ENCODE data around the gene ZNF805. TPM values are rescaled to one million over a fixed set of nuclear protein-coding genes. Genes with fewer than 3 reads are reported as not detected.
"Not testable (repeated sequence)": the region's sequence is repeated elsewhere in the genome, so short reads cannot be mapped to it uniquely, and the experiment has no call there.

Gene ZNF805
- polyA plus RNA-seq, 1 of the 3 experiments (the other 2 are of a cell fraction) = 1.5 TPM

GRCh38 chr19:57276430-57276829 is 36.0 kb downstream of the ZNF805 start:
- no peak overlapping the region for H2AFZ ChIP-seq (ENCODE audit: low read depth)
- H4K20me1 ChIP-seq (ENCODE audit: insufficient read depth) = no peaks in the 10 kb centered on the region
- peaks cover 5% of the 10 kb centered on the region for H3F3A ChIP-seq (replicated peaks; ENCODE audit: insufficient read depth)
- no peaks in the 10 kb centered on the region for H3K9me3 ChIP-seq
- POLR2A ChIA-PET = interaction anchor here (0.6 kb wide), 1 partner anchor 35 kb away, joined by 5 read pairs; no protein-coding TSS in a partner anchor
- no peaks in the 10 kb centered on the region for H3K36me3 ChIP-seq (replicated peaks in 1 of 2; ENCODE audit: control insufficient read depth in 1 of 2, insufficient read depth in 2 of 2, low read length in 1 of 2)
- TF ChIP-seq RFX5 (IDR thresholded peaks at IDR 0.05; ENCODE audit: low read length) (no peak), MEF2A (IDR thresholded peaks at IDR 0.05; ENCODE audit: borderline replicate concordance, low read depth) (no peak), GATA2 (CRISPR knock-in tag; IDR thresholded peaks at IDR 0.05) (no peak), FOSL2 (IDR thresholded peaks at IDR 0.05; ENCODE audit: borderline replicate concordance, low read depth) (no peak), SMC3 (IDR thresholded peaks at IDR 0.05; ENCODE audit: low read depth, low read length) (no peak), ELF1 (IDR thresholded peaks at IDR 0.05) (no peak), RCOR1 (IDR thresholded peaks at IDR 0.05; ENCODE audit: low read length) (no peak)
- TF ChIP-seq, protein P1, sequence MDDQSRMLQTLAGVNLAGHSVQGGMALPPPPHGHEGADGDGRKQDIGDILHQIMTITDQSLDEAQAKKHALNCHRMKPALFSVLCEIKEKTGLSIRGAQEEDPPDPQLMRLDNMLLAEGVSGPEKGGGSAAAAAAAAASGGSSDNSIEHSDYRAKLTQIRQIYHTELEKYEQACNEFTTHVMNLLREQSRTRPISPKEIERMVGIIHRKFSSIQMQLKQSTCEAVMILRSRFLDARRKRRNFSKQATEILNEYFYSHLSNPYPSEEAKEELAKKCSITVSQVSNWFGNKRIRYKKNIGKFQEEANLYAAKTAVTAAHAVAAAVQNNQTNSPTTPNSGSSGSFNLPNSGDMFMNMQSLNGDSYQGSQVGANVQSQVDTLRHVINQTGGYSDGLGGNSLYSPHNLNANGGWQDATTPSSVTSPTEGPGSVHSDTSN (IDR thresholded peaks at IDR 0.05) = no peak
- TF ChIP-seq, protein P2, sequence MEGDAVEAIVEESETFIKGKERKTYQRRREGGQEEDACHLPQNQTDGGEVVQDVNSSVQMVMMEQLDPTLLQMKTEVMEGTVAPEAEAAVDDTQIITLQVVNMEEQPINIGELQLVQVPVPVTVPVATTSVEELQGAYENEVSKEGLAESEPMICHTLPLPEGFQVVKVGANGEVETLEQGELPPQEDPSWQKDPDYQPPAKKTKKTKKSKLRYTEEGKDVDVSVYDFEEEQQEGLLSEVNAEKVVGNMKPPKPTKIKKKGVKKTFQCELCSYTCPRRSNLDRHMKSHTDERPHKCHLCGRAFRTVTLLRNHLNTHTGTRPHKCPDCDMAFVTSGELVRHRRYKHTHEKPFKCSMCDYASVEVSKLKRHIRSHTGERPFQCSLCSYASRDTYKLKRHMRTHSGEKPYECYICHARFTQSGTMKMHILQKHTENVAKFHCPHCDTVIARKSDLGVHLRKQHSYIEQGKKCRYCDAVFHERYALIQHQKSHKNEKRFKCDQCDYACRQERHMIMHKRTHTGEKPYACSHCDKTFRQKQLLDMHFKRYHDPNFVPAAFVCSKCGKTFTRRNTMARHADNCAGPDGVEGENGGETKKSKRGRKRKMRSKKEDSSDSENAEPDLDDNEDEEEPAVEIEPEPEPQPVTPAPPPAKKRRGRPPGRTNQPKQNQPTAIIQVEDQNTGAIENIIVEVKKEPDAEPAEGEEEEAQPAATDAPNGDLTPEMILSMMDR (IDR thresholded peaks at IDR 0.05) = no peak
- H3K4me2 ChIP-seq = no peak overlapping the region
- no peak overlapping the region for H3K4me3 ChIP-seq (ENCODE audit: low read depth in 2 of 2, low read length in 1 of 2)
- H3K9ac ChIP-seq = no peak overlapping the region
- DNase-seq = no peak
- peaks cover 20% of the 10 kb centered on the region for H3K79me2 ChIP-seq (ENCODE audit: insufficient read depth)
- 84% methylated on average over 1 of the region's 1 CpG for WGBS (ENCODE audit: low lambda C conversion rate)
- H3K4me1 ChIP-seq (ENCODE audit: control insufficient read depth in 1 of 2, insufficient read depth in 2 of 2, low read depth in 1 of 2, low read length in 1 of 2) = no peaks in the 10 kb centered on the region; a peak in 2 of 4 replicates
- H3K27ac ChIP-seq (ENCODE audit: low read depth in 2 of 2, low read length in 1 of 2) = no peak overlapping the region
- H3K27me3 ChIP-seq (ENCODE audit: insufficient read depth) = no peaks in the 10 kb centered on the region
- no peaks in the 10 kb centered on the region for H3K9me2 ChIP-seq
- CTCF ChIA-PET = no interaction called here

DNA sequence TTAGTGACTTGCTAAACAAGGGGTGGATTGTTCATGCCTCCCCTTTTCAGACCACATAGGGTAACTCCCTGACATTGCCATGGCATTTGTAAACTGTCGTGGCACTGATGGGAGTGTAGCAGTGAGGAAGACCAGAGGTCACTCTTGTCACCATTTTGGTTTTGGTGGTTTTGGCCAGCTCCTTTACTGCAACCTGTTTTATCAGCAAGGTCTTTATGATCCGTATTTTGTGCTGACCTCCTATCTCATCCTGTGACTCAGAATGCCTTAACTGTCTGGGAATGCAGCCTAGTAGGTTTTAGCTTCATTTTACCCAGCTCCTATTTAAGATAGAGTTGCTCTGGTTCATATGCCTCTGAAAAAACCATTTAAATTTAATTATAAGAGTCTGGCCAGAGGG is 38.0 kb downstream of the ZNF805 start:
- not testable (repeated sequence) for H3K4me3 ChIP-seq (ENCODE audit: low read depth in 2 of 2, low read length in 1 of 2); H3K9me3 ChIP-seq

More for the DNA sequence above, 38.0 kb downstream of the ZNF805 start:
- H3K9ac ChIP-seq; H3K4me2 ChIP-seq; H3K4me1 ChIP-seq (ENCODE audit: control insufficient read depth in 1 of 2, insufficient read depth in 2 of 2, low read depth in 1 of 2, low read length in 1 of 2); H3K36me3 ChIP-seq (replicated peaks in 1 of 2; ENCODE audit: control insufficient read depth in 1 of 2, insufficient read depth in 2 of 2, low read length in 1 of 2); CTCF ChIA-PET; H3K27me3 ChIP-seq (ENCODE audit: insufficient read depth); DNase-seq; H2AFZ ChIP-seq (ENCODE audit: low read depth); POLR2A ChIA-PET; H3F3A ChIP-seq (replicated peaks; ENCODE audit: insufficient read depth); H3K9me2 ChIP-seq: not testable (repeated sequence)
- H3K79me2 ChIP-seq (ENCODE audit: insufficient read depth) = peaks cover 41% of the 10 kb centered on the region
- H4K20me1 ChIP-seq (ENCODE audit: insufficient read depth) = peaks cover 20% of the 10 kb centered on the region
- 58% methylated on average over 2 of the region's 2 CpGs for WGBS (ENCODE audit: low lambda C conversion rate)
- H3K27ac ChIP-seq (ENCODE audit: low read depth in 2 of 2, low read length in 1 of 2) = peak overlapping the region in 1 of 2 experiments; percentile 99; a peak in 2 of 4 replicates
- peak; percentile 35; the same call in 1 of the 2 replicates for TF ChIP-seq TCF12 (IDR thresholded peaks at IDR 0.05)
